ENCODE results near the gene ARHGAP23.

DNA sequence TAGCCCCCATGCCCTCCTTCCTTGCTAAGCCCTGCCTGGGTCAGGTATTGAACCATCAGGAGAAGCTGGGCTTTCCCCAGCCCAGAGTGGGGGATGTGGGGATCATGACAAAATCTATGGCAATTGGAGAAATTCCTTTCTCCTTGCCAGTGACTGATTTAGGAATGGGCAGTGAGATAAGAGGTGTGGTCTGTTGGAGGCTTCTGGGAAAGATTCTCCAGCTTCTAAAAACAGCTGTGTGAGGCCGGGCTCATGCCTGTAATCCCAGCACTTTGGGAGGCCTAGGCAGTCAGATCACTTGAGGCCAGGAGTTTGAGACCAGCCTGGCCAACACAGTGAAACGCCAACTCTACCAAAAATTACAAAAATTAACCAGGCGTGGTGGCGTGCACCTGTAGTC is 108.4 kb downstream of the ARHGAP23 start:
- TF ChIP-seq, protein P1, sequence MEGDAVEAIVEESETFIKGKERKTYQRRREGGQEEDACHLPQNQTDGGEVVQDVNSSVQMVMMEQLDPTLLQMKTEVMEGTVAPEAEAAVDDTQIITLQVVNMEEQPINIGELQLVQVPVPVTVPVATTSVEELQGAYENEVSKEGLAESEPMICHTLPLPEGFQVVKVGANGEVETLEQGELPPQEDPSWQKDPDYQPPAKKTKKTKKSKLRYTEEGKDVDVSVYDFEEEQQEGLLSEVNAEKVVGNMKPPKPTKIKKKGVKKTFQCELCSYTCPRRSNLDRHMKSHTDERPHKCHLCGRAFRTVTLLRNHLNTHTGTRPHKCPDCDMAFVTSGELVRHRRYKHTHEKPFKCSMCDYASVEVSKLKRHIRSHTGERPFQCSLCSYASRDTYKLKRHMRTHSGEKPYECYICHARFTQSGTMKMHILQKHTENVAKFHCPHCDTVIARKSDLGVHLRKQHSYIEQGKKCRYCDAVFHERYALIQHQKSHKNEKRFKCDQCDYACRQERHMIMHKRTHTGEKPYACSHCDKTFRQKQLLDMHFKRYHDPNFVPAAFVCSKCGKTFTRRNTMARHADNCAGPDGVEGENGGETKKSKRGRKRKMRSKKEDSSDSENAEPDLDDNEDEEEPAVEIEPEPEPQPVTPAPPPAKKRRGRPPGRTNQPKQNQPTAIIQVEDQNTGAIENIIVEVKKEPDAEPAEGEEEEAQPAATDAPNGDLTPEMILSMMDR (conservative IDR thresholded peaks at IDR 0.05): no peak
- no peak for TF ChIP-seq ZFX (IDR thresholded peaks at IDR 0.05)

Data from C4-2B (cell line).